Left ventricle myocardium inferior (tissue), 1 donor: ENCODE data around the gene CRPPA. TPM values are rescaled to one million over a fixed set of nuclear protein-coding genes. Genes with fewer than 3 reads are reported as not detected.

Experiments used
- DNase-seq: peaks from one replicate; pipeline ENCODE4 v3.0.0-alpha.2; 2020
- H3K27ac ChIP-seq: fragments of 200-600 bp; replicated peaks from 2 replicates; pipeline ENCODE4 v1.8.0; 2021
- H3K27me3 ChIP-seq: fragments of 200-600 bp; 2 replicates; pipeline ENCODE4 v1.8.0; 2021; ENCODE audit warnings: low read depth
- H3K36me3 ChIP-seq: fragments of 200-600 bp; 2 replicates; pipeline ENCODE4 v1.8.0; 2021
- H3K4me1 ChIP-seq: fragments of 200-600 bp; 2 replicates; pipeline ENCODE4 v1.8.0; 2021
- H3K4me3 ChIP-seq: fragments of 200-600 bp; 2 replicates; pipeline ENCODE4 v1.8.0; 2021; ENCODE audit warnings: mild to moderate bottlenecking, moderate library complexity
- H3K9me3 ChIP-seq: fragments of 200-600 bp; replicated peaks from 2 replicates; pipeline ENCODE4 v1.8.0; 2021
- CTCF ChIP-seq: fragments of 200-600 bp; IDR thresholded peaks from 2 replicates; pipeline ENCODE4 v1.8.0; 2021; ENCODE audit warnings: antibody characterized with exemption, mild to moderate bottlenecking, borderline replicate concordance
- intact Hi-C: fragments of 100-400 bp; cut with micrococcal nuclease; formaldehyde crosslinking; loops from one replicate; pipeline ENCODE4 v1.11.0; 2022
- total RNA-seq: library from RNA; stranded (reverse); fragmentation: NEBNext Ultra II Directional; extraction: Animal tissue kit (Norgen Biotek cat#: 25700); gene quantifications from one replicate; pipeline ENCODE4 v1.2.1, GENCODE V29; 2021
- donor health status: DM: no; HTN: yes; CAD: no; lungs with severe emphysema.

The CRPPA gene
- total RNA-seq, 1 donor from 2014 or later = 8.3 TPM

GRCh38 chr7:16438988-16439387, 17.6 kb upstream of the CRPPA start:
- Histone ChIP-seq H3K27me3 (no peaks in the 10 kb centered on the region), H3K36me3 (no peaks in the 10 kb centered on the region), H3K4me3 (no peak overlapping the region), H3K4me1 (no peaks in the 10 kb centered on the region), H3K27ac (no peak overlapping the region), H3K9me3 (no peaks in the 10 kb centered on the region)
- TF ChIP-seq CTCF = no peak
- intact Hi-C loops = loop anchor here (10.0 kb wide), 1 partner anchor 126 kb away; no protein-coding TSS in a partner anchor
- DNase-seq = no peak

- Histone ChIP-seq H3K4me1 (no peaks in the 10 kb centered on the region), H3K9me3 (no peaks in the 10 kb centered on the region), H3K27ac (no peak overlapping the region), H3K4me3 (no peak overlapping the region), H3K36me3 (no peaks in the 10 kb centered on the region), H3K27me3 (no peaks in the 10 kb centered on the region)
- no peak for DNase-seq
- no peak for TF ChIP-seq CTCF
- intact Hi-C loops = loop anchor here (10.0 kb wide), 1 partner anchor 128 kb away; no protein-coding TSS in a partner anchor
Measured at GRCh38 chr7:16436306-16436705, 15.0 kb upstream of the CRPPA start.

- intact Hi-C loops = loop anchor here (10.0 kb wide), 1 partner anchor 131 kb away; no protein-coding TSS in a partner anchor
- no peaks in the 10 kb centered on the region for H3K36me3 ChIP-seq
- H3K4me3 ChIP-seq = peak overlapping the region; percentile 19
- no peaks in the 10 kb centered on the region for H3K27me3 ChIP-seq
- no peak for TF ChIP-seq CTCF
- no peaks in the 10 kb centered on the region for H3K9me3 ChIP-seq
- no peak for DNase-seq
- H3K27ac ChIP-seq = no peak overlapping the region
- H3K4me1 ChIP-seq = no peaks in the 10 kb centered on the region
Measured at GRCh38 chr7:16433568-16434122, 12.3 kb upstream of the CRPPA start.

GRCh38 chr7:16432425-16432731, 11.0 kb upstream of the CRPPA start:
- Histone ChIP-seq H3K4me3 (no peak overlapping the region), H3K27ac (no peak overlapping the region), H3K9me3 (no peaks in the 10 kb centered on the region), H3K36me3 (no peaks in the 10 kb centered on the region), H3K27me3 (no peaks in the 10 kb centered on the region), H3K4me1 (no peaks in the 10 kb centered on the region)
- peak; percentile 3 for TF ChIP-seq CTCF
- DNase-seq = no peak
- intact Hi-C loops = loop anchor here (10.0 kb wide), 1 partner anchor 132 kb away; no protein-coding TSS in a partner anchor

- no peaks in the 10 kb centered on the region for H3K36me3 ChIP-seq
- H3K27me3 ChIP-seq = no peaks in the 10 kb centered on the region
- peak; percentile 72 for TF ChIP-seq CTCF
- no peak overlapping the region for H3K4me3 ChIP-seq
- no peaks in the 10 kb centered on the region for H3K9me3 ChIP-seq
- no peaks in the 10 kb centered on the region for H3K4me1 ChIP-seq
- H3K27ac ChIP-seq = no peak overlapping the region
- intact Hi-C loops = loop anchor here (10.0 kb wide), 1 partner anchor 133 kb away; no protein-coding TSS in a partner anchor
- DNase-seq = no peak
Measured at GRCh38 chr7:16431646-16432424, 10.5 kb upstream of the CRPPA start.
